HG03039 (cell line): ENCODE results near the gene PIMREG.

ENCODE experiments used
- ATAC-seq: cut with Tn5 transposase; IDR thresholded peaks from one replicate; pipeline ENCODE4 v1.9.1; 2021; ENCODE audit warnings: mild to moderate bottlenecking, moderate library complexity; ENCODE audit not compliant: unreplicated experiment

Gene PIMREG, protein sequence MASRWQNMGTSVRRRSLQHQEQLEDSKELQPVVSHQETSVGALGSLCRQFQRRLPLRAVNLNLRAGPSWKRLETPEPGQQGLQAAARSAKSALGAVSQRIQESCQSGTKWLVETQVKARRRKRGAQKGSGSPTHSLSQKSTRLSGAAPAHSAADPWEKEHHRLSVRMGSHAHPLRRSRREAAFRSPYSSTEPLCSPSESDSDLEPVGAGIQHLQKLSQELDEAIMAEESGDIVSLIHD

DNA sequence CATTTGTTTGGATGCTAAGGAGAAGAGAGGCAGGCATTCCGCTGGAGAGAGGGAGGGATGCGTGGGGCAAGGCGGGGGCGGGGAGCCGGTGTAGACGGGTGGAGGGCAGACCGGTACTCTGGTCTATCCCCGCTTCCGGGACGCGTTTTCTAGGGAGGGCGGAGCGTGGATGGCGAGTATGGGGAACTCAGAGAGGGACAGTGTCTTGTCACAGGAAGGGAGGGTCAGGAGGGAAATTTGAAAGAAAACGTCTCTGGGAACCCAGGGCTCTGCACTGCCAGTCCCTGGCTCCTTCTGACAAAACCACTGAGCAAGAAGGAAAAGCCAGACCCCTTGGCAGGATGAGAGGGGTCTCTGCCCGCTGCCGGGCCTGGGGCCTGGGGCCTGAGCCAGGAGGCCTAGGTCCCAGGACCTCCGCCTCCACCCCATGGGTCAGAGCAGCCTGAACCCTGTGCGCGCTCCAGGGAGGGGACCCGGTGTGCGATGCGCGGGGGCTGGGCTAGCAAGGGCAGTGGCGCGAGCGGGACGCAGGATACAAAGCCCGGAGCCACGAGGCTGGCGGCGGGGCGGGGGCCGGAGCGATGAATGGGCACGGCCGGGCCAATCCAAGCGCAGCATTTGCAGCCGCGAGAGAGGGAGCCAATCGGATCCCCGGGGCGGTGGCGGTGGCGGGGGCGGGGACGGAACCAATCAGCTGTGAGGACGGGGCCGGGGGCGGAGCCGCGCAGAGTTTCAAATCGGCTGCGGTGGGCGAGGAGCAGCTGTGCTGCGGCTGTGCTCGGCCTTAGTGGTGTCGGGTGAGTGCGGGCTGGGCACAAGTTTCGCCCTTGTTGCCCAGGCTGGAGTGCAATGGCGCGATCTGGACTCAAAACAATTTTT, at the start of gene PIMREG:
PIMREG (plus strand) TSS at position 764 of the 879 bp plus-strand sequence. CDS start 656 bp downstream, outside the sequence.
- peak; percentile 61 for ATAC-seq

DNA sequence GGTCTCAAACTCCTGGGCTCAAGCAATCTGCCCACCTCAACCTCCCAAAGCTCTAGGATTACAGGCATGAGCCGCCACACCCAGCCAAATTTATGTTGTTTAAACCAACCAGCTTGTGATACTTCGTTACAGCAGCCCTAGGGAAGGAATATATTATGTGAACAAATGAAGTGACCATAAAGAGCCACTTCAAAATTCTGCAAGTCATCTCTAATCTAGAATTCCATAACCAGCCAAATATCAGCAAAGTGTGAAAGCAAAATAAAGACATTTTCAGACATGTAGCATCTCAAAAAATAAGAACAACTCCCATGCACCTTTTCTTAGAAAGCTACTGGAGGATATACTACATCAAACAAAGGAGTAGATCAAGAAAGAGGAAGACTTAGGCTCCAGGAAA, 45.3 kb upstream of the PIMREG start:
- ATAC-seq = no peak

DNA sequence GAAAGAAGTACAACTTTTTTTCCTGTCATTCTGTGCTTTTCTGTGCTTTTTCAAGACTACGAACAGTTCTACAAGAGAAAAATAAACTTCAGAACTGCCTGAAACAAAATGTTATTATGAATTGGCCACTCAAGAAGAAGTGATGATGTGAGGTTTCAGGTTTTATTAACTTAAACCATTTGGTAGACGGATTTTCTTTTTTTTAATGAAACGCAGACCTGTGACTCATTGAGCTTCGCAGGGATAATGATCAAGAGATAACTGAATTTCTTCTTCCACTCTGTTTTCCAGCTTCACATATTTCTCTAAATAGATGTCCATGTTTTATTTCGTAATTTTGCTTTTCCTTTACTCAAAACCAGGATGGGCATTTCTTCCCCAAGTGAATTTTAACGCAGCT, 42.0 kb upstream of the PIMREG start:
- no peak for ATAC-seq

DNA sequence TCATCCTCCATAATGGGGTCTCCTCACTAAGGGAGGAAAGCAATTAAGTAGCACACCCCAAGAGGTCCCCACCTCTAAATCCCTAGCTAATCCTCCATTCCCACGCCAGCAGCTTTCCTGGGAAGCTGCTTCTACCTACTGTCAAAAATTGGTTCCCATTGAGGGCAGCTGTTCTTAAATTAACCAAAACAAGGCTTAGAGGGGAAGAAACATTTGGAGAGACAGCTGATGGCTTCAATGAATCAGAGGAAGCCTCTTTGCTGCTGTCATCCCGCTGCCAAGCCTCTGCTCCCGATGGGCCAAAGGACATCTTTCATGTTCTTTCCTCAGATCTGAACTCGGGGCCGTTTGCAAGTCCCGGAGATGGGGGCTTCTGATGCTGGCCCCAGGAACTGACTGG, 36.0 kb upstream of the PIMREG start:
- ATAC-seq = no peak

DNA sequence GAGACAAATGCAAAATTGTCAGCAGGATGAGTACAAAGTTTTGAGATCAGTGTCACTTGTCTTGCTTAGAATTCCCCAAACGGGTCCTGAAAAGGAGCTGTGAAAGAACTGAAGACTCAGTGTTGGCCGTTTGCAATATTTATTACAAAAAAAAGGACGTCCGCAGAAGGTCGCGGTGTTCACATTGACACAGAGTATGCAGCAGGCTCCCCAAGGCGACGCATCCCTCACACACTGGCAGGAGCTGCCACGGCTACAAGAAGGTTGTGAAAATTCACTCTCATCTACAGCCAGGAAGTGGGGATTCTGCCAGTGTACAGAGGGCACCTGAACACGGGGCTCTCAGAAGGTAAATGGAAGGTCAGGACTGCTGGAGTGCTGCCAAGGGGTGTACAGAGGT, 35.5 kb upstream of the PIMREG start:
- no peak for ATAC-seq

DNA sequence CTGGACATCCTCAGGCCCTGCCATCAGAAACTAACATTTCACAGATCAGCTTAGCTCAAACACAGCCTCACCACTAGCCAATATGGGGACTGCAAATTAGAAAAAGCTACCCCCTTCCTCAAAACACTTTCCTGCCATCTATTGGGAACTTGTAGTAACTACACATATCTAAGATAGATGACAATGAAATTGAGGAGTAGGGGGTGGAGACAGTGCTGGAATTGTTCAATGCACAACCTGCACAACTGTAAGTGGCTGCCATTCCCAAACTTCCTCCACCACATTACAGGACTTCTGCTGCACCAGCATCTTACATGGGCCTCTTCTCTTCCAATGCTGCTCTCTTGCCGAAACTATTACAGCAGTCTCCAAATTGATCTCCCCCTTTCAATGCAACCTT, 31.2 kb upstream of the PIMREG start:
- no peak for ATAC-seq

DNA sequence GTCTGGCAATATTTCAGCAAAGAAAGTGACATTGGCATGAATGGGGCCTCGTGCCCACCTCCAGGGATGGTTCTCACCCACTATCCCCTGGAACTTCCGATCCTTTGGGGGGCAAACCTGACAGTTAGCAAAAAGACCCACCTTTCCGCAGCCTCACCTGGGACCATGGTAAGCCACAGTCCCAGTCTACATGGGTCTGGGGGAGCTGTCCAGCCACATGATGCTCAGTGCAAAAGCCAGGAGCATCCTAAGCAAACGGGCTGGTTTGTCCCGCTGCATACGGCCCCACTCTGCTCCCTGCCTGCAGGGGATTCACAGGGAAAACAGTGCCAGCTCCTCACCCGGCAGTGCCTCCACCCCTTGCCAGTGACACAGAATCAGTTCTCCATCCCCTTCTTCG, 28.6 kb upstream of the PIMREG start:
- ATAC-seq = no peak

DNA sequence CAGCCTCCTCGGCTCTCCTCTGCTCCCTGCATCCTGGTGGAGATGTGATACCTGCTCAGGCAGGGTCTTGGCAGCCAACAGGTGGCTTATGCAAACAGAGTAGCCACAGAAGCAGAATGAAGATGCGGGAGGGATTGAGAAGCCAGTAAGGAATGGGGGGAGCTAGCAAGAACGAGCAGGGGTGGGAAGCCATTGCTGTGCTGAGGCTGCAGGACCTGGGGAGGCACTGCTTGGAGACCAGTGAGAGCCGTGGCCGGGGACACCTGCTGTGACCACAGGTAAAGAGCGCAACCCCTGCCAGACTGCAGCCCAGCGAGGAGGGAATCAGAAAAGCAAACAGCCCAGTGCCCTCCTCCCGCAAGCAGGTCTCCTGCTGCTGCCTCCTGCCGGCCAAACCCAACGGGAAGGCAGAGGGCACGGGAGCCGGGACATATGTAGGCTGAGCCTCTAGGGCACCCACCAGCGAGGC, 24.0 kb upstream of the PIMREG start:
- ATAC-seq = no peak

DNA sequence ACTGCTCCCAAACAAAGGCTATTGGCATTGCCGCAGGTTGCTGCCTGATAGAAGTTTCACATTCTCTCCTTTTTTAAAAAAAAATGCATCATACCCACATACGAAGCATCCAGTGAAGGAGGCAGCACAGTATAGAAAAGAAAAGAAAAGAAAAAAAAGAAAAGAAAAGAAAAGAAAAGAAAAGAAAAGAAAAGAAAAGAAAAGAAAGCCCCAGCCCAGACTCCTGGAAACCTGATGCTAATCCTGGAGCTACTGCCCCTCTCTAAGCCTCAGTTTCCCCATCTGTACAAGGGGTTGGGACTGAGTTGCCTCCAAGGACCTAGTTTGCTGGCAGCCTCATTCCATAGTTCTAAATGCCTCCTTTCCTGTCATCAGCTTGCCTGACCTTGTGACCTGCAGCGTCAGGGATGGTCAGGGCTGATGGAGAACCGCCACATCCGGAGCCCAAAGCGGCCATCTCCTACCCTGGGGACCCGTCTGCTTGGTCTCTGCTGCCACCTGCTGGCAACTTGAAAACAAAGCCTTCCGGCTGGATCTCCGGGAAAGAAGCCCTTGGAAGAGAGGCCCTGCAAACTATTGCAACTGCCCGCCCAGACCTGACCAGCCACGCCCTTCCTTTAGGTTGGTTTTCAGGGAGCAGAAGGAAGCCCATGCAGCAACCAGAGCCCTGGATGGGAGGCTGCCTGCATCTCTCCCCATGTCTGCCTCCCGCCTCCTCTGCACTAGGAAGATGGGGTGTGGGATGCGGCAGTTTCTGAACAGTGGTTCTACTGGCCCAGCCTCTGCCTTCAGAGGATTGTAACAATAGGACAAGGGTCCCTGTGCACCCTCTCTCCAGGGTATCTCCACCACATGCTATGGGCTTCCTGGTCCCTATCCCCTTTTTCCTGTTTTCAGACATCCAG, 22.3 kb upstream of the PIMREG start:
- ATAC-seq = no peak

DNA sequence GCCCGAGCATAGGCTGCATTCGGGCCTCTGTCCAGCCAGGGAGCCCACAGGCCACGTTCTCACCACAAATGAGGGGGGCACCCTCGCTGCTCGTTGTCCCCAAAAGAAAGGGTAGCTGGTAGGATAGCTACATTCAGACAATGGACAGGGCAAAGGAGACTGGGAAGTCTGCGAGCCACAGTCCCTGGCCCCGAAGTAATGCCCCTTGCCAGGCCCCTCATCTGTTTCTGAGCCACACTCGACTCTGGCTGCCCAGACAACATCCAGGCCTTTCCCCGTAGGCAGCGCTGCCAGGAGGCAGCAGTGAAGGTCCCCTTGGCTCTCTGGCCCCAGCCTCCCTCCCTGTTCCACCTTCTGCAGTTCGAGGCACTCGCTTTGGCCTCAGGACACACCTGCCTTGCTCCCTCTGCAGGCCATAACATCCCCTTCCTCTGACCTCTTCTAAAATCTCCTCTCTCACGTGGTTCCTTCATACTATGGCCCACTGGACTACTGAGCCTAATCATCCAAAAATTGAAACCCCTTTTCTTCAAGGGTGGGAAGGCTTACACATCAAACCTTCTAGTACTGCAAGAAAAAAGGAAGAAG, 21.5 kb upstream of the PIMREG start:
- no peak for ATAC-seq

DNA sequence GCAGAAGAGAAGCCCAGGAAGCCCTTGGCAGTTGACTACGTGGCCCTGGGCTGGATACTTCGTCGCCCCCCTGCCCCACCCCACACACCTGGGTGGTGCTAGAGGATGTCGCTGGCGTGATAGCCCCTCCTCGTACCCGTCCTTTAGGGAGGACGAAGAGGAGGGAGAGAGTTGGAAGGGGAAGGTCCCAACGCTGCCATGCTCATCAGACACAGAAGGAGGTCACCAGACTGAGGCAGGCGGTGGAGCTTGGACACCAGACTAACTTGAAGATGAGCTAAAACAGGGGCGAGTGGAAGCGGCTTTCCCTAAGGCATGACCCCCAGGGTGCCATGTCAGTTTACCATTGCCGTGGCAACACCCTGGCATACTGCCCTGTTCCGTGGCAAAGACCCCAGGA, 20.3 kb upstream of the PIMREG start:
- no peak for ATAC-seq

DNA sequence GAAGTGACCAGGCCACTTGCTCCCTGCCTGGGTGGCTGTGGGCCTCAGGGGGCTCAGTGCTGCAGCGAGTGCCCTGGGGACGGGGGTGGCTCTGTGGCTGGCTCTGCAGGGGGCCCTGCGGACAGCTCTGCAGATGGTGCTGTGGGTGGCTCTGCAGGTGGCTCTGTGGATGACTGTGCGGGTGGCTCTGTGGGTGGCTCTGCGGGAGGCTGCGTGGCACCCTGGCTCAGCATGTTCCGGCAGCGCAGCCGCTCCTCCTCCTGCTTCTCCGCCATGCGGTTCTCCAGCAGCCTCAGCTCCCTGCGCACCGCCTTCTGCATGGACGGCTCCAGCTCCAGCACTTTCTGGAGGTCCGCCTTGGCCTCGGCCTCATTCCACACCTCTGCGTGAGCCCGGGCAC, 18.8 kb upstream of the PIMREG start:
- no peak for ATAC-seq

DNA sequence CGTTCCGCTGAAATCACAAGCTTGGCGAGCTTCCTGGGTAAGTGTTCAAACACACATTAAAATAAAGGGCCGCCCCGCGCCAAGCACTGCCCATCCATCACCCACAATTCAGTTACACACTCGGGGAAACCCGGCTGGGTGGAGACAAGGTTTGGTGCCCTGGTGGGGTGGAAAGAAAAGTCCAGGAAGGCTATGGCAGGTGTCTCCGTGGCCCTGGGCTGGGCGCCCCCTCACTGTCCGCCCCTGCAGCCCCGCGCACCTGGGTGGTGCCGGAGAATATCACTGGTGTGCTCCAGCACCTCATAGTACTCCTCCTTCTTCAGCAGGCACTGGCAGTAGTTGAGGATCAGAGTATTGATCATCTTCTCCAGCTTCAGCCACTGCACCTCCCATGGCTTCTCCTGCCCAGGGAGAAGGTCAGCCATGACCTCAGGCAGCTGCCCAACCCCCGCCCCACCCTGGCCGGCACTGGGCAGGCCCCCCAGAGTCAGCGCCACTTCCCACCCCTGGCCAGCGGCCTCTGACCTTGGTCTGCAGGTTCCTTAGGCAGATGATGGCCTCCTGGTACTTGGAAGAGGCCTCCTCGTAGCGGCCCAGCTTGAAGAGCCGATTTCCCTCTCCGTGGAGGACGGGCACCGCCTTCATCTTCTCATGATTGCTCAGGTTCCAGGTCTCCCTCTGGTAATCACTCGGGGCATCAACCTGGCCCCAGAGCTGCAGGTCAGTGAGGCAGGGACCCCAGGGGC, 17.7 kb upstream of the PIMREG start:
- no peak for ATAC-seq

DNA sequence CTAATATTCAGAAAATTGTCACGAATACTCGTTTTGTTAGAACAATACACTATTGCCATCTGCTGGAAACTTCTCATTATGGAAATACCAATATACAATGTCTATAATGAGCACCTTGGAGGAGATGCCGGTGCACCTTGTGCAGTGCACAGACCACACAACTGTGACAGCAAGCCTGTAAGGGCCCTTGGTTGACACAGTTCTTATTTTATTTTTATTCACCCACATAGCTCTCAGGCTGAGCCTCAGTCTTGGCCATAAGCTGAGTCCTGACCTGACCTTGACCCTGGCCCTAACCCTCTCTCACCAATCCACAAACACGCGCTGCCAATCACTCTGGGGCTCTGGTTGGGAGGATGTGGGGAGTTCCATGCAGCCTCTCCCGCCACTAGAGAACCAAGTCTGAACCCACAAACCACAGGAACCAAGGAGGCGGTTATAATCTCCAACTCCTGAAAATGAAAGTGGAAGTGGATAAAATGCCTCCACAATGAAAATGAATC, 16.9 kb upstream of the PIMREG start:
- no peak for ATAC-seq

DNA sequence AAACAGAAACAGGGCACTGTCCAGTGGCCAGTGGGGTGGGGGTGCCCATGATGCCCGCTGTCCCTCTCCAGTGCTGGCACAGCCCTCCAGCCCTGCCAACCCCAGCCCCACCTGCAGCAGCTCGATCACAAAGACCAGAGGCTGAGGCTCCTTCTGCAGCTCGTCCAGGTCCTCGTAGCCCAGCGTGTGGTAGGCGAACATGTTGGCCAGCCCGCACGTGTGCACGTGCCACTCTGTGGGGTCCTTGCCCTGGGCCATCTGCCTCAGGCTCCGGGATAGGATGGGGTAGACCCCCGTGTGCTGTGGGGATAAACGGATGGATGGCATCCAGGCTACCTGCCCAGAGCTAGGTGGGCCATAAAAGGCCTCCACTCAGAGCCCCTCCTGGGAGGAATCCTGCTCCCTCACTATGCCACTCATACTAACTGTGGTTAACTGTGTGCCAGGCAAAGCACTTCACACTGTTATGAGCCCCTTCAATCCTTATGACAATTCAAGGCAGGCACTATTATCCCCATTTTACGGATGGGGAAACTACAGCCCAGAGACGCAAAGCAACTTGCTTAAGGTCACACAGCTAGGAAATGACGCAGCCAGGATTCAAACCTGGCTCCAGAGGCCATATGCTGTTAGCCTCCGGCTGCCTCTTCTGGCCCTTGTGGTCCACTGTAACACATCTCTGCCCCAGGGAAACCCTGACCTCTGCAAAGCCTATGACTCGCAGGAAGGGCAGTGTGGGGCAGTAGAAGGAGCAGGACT, 15.9 kb upstream of the PIMREG start:
- no peak for ATAC-seq

DNA sequence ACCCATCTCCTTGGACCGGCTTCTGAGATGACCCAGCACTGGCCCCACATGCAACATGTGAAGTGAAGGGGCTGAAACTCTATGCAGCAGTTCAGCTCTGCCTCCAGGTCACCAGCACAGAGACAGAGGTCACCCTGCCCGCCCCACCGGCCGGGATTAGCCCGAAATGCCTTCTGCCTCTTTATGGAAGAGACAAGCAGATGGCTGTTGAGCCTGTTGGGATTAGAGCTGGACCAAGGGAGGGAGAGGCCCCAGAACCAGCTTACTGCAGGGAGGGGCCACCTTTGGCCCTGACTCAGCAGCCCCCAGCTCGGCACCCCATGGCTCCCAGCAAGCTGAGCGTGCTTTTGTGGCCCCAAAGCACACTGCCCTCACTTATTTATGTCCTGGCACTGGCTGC, 15.0 kb upstream of the PIMREG start:
- no peak for ATAC-seq

DNA sequence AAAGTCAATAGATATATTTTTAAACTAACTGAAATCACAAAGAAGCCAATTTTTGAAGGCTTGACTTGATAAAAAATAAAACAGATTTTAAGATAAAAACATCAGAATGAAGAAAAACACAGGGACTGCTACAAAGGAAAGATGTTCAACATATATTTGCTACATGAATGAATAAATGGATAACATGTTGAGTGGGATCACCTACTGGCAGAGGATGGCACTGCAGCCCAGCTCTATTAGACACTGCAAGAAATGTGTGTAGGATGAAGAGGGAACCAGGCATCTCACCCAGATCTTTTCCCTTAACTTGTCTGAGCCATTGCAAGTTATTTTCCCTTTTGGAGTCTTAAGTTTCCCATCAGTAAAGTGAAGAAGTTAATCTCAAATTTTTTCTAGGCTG, 13.5 kb upstream of the PIMREG start:
- ATAC-seq = no peak

DNA sequence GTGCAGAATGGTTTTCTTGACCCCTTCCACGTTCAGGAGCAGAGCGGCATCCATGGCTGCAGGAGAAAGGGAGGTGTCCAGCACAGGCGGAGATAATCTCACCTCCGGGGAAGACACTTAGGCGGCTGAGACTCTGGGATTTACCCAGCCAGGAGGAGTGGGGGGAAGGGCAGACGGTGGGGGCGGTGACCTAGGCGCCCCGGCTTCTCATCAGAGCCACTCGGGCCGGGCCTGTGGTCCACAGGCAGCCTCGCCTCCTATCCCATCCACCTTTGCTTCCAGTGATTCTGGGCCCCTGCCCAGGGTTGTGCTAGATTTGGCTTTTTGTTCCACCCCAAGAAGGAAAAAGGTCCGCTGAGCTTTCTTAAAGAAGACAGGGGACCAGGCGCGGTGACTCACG, 9.2 kb upstream of the PIMREG start, which contains the start of gene AIPL1:
AIPL1 (minus strand) TSS at position 71 of the 400 bp plus-strand sequence; CDS start at position 54, 17 bp downstream.
- ATAC-seq = no peak

DNA sequence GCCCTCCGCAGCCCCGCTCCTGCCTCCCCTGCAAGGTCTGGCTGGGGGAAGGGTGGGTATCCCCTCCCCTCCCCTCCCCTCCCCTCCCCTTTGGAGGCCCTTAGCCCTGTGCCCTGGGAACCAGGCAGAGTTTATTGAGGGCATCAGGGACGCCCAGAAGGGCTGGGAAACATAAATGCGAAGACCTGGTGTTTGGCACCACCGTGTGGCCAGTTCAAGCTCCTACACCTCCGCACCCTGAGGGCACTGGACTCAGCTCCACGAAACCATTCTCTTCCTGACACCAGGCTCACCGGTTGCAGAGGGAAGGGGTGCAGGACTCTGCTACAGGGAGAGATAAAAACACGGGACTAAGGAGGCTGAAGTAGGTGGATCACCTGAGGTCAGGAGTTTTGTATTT, 8.3 kb upstream of the PIMREG start:
- ATAC-seq = no peak
